Stimulated activated CD4-positive, alpha-beta T cell treated with anti-CD3 and anti-CD28 coated beads, TNF-alpha, amount 100 ng/mL, for 24 hours (primary cell): Measurements from ENCODE around the gene DENND2A.
"Not testable (repeated sequence)": the region's sequence is repeated elsewhere in the genome, so short reads cannot be mapped to it uniquely, and the experiment has no call there.

Experiments
- DNase-seq, 3 experiments: peaks; one replicate each; pipeline ENCODE4 v3.0.0-alpha.2; 2020; ENCODE audit warnings: low read depth in 3 of 3

DENND2A gene

GRCh38 chr7:140649556-140650205, 9.1 kb upstream of the DENND2A start:
- no peak for DNase-seq

- no peak for DNase-seq
Measured at GRCh38 chr7:140646931-140647647, 6.5 kb upstream of the DENND2A start.

GRCh38 chr7:140645166-140645900, 4.7 kb upstream of the DENND2A start:
- no peak for DNase-seq

GRCh38 chr7:140644761-140645160, 4.1 kb upstream of the DENND2A start:
- not testable (repeated sequence) for DNase-seq

GRCh38 chr7:140643416-140643815, 2.8 kb upstream of the DENND2A start:
- DNase-seq: no peak

- no peak for DNase-seq
Measured at GRCh38 chr7:140641524-140642195, 1.0 kb upstream of the DENND2A start.

GRCh38 chr7:140640060-140640637, 464 bp downstream of the DENND2A start:
- DNase-seq: no peak

GRCh38 chr7:140639366-140640053, 1.1 kb downstream of the DENND2A start:
- no peak for DNase-seq

GRCh38 chr7:140638173-140638791, 2.3 kb downstream of the DENND2A start:
- no peak for DNase-seq

GRCh38 chr7:140637400-140637799, 3.2 kb downstream of the DENND2A start:
- no peak for DNase-seq

GRCh38 chr7:140635816-140636215, 4.8 kb downstream of the DENND2A start:
- DNase-seq: no peak

GRCh38 chr7:140635345-140635744, 5.3 kb downstream of the DENND2A start:
- no peak for DNase-seq

GRCh38 chr7:140631602-140632001, 9.0 kb downstream of the DENND2A start:
- DNase-seq: no peak

GRCh38 chr7:140631021-140631420, 9.6 kb downstream of the DENND2A start:
- no peak for DNase-seq

- no peak for DNase-seq
Measured at GRCh38 chr7:140625908-140626868, 14.4 kb downstream of the DENND2A start.

- not testable (repeated sequence) for DNase-seq
Measured at GRCh38 chr7:140625192-140625558, 15.4 kb downstream of the DENND2A start.

GRCh38 chr7:140624392-140625191, 16.0 kb downstream of the DENND2A start:
- DNase-seq: no peak

GRCh38 chr7:140623980-140624379, 16.6 kb downstream of the DENND2A start:
- DNase-seq: no peak
